ENCODE measurements around the gene C1orf226. TPM values are rescaled to one million over a fixed set of nuclear protein-coding genes. Genes with fewer than 3 reads are reported as not detected.

C1orf226 gene
- total RNA-seq, 4 donors from 2014 or later: 2.5 to 10.2 (median 3.7) TPM

DNA sequence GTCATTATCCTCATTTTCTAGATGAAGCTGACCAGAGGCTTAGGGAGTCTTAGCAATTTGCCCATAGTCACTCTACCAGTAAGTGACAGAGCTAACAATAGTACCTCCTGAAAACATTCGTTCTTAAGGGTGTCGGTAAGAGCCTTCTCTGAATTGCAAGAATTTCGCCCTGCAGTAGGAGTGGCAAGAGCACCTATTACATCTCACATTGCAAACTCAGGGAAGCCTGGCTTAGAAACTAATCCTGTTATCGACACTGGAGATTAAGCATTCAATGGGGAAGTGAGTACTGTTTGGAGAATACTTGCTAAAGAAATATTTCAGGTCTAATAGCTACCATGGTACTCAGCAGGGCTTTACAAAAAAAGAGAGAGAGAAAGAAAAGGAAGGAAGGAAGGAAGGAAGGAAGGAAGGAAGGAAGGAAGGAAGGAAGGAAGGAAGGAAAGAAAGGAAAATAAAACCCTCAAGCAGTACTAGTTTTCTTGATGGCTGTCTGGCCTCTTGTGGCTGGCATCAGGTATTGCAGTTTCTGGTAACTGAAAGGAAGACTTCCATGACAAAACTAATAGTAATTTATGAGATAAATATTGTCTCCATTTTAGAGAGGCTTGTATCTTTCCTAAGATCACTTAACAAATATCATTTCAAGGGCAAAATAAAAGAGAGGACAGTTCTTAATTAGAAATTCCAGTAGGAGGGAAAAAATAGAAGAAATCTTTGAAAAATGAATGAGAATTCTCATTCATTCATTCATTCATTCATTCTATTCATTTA is 10.4 kb downstream of the C1orf226 start:
- DNase-seq (ENCODE audit: low spot score) (no peak), ATAC-seq (ENCODE audit: low FRiP score) (no peak)
- TF ChIP-seq CTCF (IDR thresholded peaks at IDR 0.05): peak in 2 of 3 donors; percentile 65 to 80

- ATAC-seq (ENCODE audit: low FRiP score) (no peak), DNase-seq (ENCODE audit: low spot score) (no peak)
- no peak for TF ChIP-seq CTCF (IDR thresholded peaks at IDR 0.05)
These were observed 14.8 kb downstream of the C1orf226 start for GRCh38 chr1:162396201-162396906.

DNA sequence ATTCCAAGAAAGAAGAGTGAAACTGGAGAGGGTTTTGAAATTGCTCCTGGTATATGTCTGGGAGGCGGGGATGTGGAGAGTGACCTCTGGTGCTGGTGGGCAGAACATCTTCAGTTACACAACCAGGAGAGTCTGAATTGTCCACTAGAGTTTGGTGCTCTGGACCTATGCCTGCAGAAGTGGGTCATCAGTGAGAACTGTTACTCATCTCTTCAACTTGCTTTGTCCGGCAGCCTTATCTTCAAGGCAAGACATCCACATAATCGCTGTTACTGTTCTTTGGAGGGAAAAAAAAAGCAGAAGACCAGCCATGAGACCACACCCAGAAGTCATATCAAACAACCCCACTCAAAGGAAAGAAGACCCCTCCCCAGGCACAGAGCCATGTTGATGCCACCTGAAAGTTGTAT is 15.5 kb downstream of the C1orf226 start:
- ATAC-seq (ENCODE audit: low FRiP score) (peak; percentile 85), DNase-seq (ENCODE audit: low spot score) (no peak)
- TF ChIP-seq CTCF (IDR thresholded peaks at IDR 0.05): no peak

- DNase-seq (ENCODE audit: low spot score) (no peak), ATAC-seq (ENCODE audit: low FRiP score) (no peak)
- no peak for TF ChIP-seq CTCF (IDR thresholded peaks at IDR 0.05)
These were observed 16.5 kb downstream of the C1orf226 start for GRCh38 chr1:162397943-162398560.

GRCh38 chr1:162398999-162399580 is 17.6 kb downstream of the C1orf226 start:
- ATAC-seq (ENCODE audit: low FRiP score) (no peak), DNase-seq (ENCODE audit: low spot score) (no peak)
- no peak for TF ChIP-seq CTCF (IDR thresholded peaks at IDR 0.05)

GRCh38 chr1:162400790-162401355 is 19.3 kb downstream of the C1orf226 start:
- DNase-seq (ENCODE audit: low spot score) (no peak), ATAC-seq (ENCODE audit: low FRiP score) (no peak)
- TF ChIP-seq CTCF (IDR thresholded peaks at IDR 0.05): no peak
